PFSK-1 (cell line): ENCODE results near the gene PHLDB3.

Experiments used
- FOXP2 ChIP-seq: optimal IDR thresholded peaks from 2 replicates; pipeline ENCODE3; 2011; ENCODE audit warnings: borderline replicate concordance, control low read depth, inconsistent platforms; ENCODE audit not compliant: insufficient read depth; ENCODE audit errors: extremely low read length, extremely low read depth
- POLR2AphosphoS5 ChIP-seq: IDR thresholded peaks from 2 replicates; pipeline ENCODE4 v1.6.1; 2012; ENCODE audit warnings: low read depth, mild to moderate bottlenecking, control low read depth, low read length, moderate library complexity
- SIN3A ChIP-seq: IDR thresholded peaks from 2 replicates; pipeline ENCODE4 v1.6.1; 2012; ENCODE audit warnings: mild to moderate bottlenecking, low read length, moderate library complexity, borderline replicate concordance; ENCODE audit not compliant: insufficient read depth
- TAF1 ChIP-seq: IDR thresholded peaks from 2 replicates; pipeline ENCODE4 v1.6.1; 2012; ENCODE audit warnings: low read length, control low read depth, borderline replicate concordance; ENCODE audit not compliant: insufficient read depth
- TF ChIP-seq, protein P1 (sequence below), 2 experiments: IDR thresholded peaks; 2 replicates each; pipeline versions ENCODE4 v1.6.1 to v1.8.0; 2011 to 2012; ENCODE audit warnings: low read depth in 2 of 2, low read length in 2 of 2, control low read depth in 1 of 2, inconsistent platforms in 1 of 2, mild to moderate bottlenecking in 1 of 2, moderate library complexity in 1 of 2; ENCODE audit not compliant: insufficient read depth in 1 of 2

The PHLDB3 gene

GRCh38 chr19:43480574-43480973 is 24.0 kb downstream of the PHLDB3 start:
- TF ChIP-seq POLR2AphosphoS5: no peak
- TF ChIP-seq, protein P1, sequence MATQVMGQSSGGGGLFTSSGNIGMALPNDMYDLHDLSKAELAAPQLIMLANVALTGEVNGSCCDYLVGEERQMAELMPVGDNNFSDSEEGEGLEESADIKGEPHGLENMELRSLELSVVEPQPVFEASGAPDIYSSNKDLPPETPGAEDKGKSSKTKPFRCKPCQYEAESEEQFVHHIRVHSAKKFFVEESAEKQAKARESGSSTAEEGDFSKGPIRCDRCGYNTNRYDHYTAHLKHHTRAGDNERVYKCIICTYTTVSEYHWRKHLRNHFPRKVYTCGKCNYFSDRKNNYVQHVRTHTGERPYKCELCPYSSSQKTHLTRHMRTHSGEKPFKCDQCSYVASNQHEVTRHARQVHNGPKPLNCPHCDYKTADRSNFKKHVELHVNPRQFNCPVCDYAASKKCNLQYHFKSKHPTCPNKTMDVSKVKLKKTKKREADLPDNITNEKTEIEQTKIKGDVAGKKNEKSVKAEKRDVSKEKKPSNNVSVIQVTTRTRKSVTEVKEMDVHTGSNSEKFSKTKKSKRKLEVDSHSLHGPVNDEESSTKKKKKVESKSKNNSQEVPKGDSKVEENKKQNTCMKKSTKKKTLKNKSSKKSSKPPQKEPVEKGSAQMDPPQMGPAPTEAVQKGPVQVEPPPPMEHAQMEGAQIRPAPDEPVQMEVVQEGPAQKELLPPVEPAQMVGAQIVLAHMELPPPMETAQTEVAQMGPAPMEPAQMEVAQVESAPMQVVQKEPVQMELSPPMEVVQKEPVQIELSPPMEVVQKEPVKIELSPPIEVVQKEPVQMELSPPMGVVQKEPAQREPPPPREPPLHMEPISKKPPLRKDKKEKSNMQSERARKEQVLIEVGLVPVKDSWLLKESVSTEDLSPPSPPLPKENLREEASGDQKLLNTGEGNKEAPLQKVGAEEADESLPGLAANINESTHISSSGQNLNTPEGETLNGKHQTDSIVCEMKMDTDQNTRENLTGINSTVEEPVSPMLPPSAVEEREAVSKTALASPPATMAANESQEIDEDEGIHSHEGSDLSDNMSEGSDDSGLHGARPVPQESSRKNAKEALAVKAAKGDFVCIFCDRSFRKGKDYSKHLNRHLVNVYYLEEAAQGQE (IDR thresholded peaks at IDR 0.05; ENCODE audit: insufficient read depth in 1 of 2, low read depth in 2 of 2, low read length in 2 of 2): no peak
- TF ChIP-seq TAF1: no peak
- no peak for TF ChIP-seq SIN3A
- TF ChIP-seq FOXP2: no peak

DNA sequence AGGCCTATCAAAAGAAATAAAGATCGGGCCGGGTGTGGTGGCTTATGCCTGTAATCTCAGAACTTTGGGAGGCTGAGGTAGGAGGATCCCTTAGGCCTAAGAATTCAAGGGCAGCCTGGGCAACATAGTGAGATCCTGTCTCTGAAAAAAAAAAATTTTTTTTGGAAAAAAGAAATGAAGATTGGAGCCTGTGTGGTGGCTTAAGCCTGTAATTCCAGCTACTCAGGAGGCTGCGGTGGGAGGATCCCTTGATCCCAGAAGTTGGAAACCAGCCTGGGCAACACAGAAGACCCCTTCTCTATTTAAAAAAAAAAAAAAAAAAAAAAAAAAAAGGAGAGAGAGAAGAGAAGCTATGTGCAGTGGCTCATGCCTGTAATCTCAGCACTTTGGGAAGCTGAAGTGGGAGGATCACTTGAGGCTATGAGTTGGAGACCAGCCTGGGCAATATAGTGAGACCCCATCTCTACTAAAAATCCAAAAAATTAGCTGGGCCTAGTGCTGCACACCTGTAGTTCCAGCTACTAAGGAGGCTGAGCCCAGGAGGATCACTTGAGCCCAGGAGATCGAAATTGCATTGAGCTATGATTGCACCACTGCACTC is 24.5 kb downstream of the PHLDB3 start:
- TF ChIP-seq TAF1: no peak
- TF ChIP-seq, protein P1 (IDR thresholded peaks at IDR 0.05; ENCODE audit: insufficient read depth in 1 of 2, low read depth in 2 of 2, low read length in 2 of 2): no peak
- no peak for TF ChIP-seq FOXP2
- TF ChIP-seq POLR2AphosphoS5: no peak
- no peak for TF ChIP-seq SIN3A

DNA sequence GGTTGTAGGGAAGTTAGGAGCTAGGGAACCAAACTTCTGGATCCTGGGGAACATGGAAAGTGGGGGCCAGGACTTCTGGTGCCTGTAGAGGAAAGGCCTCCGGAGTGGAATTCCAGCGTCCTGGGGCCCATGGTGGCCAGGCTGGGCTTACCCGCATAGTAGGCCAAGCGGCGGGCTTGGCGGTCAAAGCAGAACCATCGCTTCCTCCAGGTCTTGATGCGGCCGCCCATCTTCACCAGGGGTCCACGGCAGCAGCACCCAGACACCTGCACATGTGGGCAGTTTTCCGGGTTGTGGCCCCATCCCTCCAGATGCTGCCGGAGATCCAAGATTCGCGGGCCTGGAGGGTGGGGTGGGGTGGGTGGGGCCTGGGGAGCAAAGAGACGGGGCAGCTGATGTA is 25.3 kb downstream of the PHLDB3 start:
- TF ChIP-seq SIN3A (no peak), POLR2AphosphoS5 (no peak), TAF1 (no peak), FOXP2 (no peak)
- TF ChIP-seq, protein P1 (IDR thresholded peaks at IDR 0.05; ENCODE audit: insufficient read depth in 1 of 2, low read depth in 2 of 2, low read length in 2 of 2): no peak

- TF ChIP-seq FOXP2: no peak
- no peak for TF ChIP-seq TAF1
- TF ChIP-seq SIN3A: no peak
- TF ChIP-seq POLR2AphosphoS5: no peak
- TF ChIP-seq, protein P1 (IDR thresholded peaks at IDR 0.05; ENCODE audit: insufficient read depth in 1 of 2, low read depth in 2 of 2, low read length in 2 of 2): no peak
Observed at GRCh38 chr19:43478323-43478722, 26.2 kb downstream of the PHLDB3 start.

GRCh38 chr19:43476606-43477005 is 27.9 kb downstream of the PHLDB3 start:
- TF ChIP-seq SIN3A: no peak
- TF ChIP-seq POLR2AphosphoS5: no peak
